ENCODE measurements around the gene SLC11A2. TPM values are rescaled to one million over a fixed set of nuclear protein-coding genes. Genes with fewer than 3 reads are reported as not detected.

SLC11A2 gene
- total and polyA plus RNA-seq, 2 experiments from 2014 or later: 19.4 to 48.9 TPM

DNA sequence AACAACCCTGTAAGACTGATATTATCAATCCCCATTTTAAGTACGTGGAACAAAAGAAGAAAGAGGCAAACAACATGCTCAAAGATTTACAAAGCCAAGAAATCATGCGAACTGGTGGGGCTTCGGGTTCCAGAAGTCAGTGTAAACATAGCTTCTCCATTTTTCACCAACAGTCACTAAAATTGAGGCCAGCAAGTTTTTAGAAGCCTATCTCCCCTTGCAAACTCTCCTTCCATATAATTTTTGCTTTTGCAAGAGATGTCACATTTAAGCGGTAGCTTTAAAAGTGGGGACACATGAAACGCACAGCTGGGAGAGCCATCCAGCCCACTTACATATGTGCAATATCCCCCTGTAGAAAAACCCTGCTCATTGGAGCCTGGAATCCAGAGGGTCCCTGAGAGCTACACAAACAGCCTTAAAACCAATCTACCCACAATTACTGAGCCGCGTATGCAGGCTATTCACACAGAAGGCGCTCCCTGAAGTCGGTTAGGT lies 797 bp downstream of the SLC11A2 start:
- Histone ChIP-seq H3K79me2 (replicated peaks; ENCODE audit: insufficient read depth) (peaks cover 52% of the 10 kb centered on the region), H3K4me3 (peak overlapping the region; percentile 58), H4K20me1 (replicated peaks; ENCODE audit: insufficient read depth) (0 out of 2 replicates have a peak, but pooled peaks cover 3% of the 10 kb centered on the region), H3F3A (replicated peaks; ENCODE audit: low read depth) (peaks cover 5% of the 10 kb centered on the region; the same call in 1 of the 2 replicates), H3K27ac (ENCODE audit: low read depth) (peak overlapping the region; percentile 94), H3K36me3 (ENCODE audit: insufficient read depth) (no peaks in the 10 kb centered on the region), H3K4me1 (ENCODE audit: insufficient read depth) (peaks cover 32% of the 10 kb centered on the region), H3K9me2 (ENCODE audit: insufficient read depth) (no peaks in the 10 kb centered on the region), H2AFZ (peak overlapping the region; percentile 48), H3K27me3 (ENCODE audit: insufficient read depth) (no peaks in the 10 kb centered on the region), H3K4me2 (peak overlapping the region; percentile 78)
- TF ChIP-seq ZNF331 (CRISPR knock-in tag; IDR thresholded peaks at IDR 0.05; ENCODE audit: low read depth) (no peak), POLR2AphosphoS5 (IDR thresholded peaks at IDR 0.05; ENCODE audit: low read depth) (no peak), NANOG (IDR thresholded peaks at IDR 0.05; ENCODE audit: borderline replicate concordance) (no peak), STAT1 (IDR thresholded peaks at IDR 0.05; ENCODE audit: unreplicated experiment) (no peak), EZH2phosphoT487 (IDR thresholded peaks at IDR 0.05; ENCODE audit: unreplicated experiment) (no peak), CREB1 (CRISPR knock-in tag; IDR thresholded peaks at IDR 0.05; ENCODE audit: low read depth) (no peak), JUNB (IDR thresholded peaks at IDR 0.05; ENCODE audit: unreplicated experiment) (no peak), ZNF114 (CRISPR knock-in tag; IDR thresholded peaks at IDR 0.05) (no peak), EZH2 (IDR thresholded peaks at IDR 0.05; ENCODE audit: low read depth, unreplicated experiment) (no peak)
- TF ChIP-seq, protein P1, sequence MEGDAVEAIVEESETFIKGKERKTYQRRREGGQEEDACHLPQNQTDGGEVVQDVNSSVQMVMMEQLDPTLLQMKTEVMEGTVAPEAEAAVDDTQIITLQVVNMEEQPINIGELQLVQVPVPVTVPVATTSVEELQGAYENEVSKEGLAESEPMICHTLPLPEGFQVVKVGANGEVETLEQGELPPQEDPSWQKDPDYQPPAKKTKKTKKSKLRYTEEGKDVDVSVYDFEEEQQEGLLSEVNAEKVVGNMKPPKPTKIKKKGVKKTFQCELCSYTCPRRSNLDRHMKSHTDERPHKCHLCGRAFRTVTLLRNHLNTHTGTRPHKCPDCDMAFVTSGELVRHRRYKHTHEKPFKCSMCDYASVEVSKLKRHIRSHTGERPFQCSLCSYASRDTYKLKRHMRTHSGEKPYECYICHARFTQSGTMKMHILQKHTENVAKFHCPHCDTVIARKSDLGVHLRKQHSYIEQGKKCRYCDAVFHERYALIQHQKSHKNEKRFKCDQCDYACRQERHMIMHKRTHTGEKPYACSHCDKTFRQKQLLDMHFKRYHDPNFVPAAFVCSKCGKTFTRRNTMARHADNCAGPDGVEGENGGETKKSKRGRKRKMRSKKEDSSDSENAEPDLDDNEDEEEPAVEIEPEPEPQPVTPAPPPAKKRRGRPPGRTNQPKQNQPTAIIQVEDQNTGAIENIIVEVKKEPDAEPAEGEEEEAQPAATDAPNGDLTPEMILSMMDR (conservative IDR thresholded peaks at IDR 0.05; ENCODE audit: low read depth in 2 of 2): no peak
- TF ChIP-seq, protein P2, sequence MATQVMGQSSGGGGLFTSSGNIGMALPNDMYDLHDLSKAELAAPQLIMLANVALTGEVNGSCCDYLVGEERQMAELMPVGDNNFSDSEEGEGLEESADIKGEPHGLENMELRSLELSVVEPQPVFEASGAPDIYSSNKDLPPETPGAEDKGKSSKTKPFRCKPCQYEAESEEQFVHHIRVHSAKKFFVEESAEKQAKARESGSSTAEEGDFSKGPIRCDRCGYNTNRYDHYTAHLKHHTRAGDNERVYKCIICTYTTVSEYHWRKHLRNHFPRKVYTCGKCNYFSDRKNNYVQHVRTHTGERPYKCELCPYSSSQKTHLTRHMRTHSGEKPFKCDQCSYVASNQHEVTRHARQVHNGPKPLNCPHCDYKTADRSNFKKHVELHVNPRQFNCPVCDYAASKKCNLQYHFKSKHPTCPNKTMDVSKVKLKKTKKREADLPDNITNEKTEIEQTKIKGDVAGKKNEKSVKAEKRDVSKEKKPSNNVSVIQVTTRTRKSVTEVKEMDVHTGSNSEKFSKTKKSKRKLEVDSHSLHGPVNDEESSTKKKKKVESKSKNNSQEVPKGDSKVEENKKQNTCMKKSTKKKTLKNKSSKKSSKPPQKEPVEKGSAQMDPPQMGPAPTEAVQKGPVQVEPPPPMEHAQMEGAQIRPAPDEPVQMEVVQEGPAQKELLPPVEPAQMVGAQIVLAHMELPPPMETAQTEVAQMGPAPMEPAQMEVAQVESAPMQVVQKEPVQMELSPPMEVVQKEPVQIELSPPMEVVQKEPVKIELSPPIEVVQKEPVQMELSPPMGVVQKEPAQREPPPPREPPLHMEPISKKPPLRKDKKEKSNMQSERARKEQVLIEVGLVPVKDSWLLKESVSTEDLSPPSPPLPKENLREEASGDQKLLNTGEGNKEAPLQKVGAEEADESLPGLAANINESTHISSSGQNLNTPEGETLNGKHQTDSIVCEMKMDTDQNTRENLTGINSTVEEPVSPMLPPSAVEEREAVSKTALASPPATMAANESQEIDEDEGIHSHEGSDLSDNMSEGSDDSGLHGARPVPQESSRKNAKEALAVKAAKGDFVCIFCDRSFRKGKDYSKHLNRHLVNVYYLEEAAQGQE (IDR thresholded peaks at IDR 0.05; ENCODE audit: unreplicated experiment): no peak
- TF ChIP-seq, protein P3, sequence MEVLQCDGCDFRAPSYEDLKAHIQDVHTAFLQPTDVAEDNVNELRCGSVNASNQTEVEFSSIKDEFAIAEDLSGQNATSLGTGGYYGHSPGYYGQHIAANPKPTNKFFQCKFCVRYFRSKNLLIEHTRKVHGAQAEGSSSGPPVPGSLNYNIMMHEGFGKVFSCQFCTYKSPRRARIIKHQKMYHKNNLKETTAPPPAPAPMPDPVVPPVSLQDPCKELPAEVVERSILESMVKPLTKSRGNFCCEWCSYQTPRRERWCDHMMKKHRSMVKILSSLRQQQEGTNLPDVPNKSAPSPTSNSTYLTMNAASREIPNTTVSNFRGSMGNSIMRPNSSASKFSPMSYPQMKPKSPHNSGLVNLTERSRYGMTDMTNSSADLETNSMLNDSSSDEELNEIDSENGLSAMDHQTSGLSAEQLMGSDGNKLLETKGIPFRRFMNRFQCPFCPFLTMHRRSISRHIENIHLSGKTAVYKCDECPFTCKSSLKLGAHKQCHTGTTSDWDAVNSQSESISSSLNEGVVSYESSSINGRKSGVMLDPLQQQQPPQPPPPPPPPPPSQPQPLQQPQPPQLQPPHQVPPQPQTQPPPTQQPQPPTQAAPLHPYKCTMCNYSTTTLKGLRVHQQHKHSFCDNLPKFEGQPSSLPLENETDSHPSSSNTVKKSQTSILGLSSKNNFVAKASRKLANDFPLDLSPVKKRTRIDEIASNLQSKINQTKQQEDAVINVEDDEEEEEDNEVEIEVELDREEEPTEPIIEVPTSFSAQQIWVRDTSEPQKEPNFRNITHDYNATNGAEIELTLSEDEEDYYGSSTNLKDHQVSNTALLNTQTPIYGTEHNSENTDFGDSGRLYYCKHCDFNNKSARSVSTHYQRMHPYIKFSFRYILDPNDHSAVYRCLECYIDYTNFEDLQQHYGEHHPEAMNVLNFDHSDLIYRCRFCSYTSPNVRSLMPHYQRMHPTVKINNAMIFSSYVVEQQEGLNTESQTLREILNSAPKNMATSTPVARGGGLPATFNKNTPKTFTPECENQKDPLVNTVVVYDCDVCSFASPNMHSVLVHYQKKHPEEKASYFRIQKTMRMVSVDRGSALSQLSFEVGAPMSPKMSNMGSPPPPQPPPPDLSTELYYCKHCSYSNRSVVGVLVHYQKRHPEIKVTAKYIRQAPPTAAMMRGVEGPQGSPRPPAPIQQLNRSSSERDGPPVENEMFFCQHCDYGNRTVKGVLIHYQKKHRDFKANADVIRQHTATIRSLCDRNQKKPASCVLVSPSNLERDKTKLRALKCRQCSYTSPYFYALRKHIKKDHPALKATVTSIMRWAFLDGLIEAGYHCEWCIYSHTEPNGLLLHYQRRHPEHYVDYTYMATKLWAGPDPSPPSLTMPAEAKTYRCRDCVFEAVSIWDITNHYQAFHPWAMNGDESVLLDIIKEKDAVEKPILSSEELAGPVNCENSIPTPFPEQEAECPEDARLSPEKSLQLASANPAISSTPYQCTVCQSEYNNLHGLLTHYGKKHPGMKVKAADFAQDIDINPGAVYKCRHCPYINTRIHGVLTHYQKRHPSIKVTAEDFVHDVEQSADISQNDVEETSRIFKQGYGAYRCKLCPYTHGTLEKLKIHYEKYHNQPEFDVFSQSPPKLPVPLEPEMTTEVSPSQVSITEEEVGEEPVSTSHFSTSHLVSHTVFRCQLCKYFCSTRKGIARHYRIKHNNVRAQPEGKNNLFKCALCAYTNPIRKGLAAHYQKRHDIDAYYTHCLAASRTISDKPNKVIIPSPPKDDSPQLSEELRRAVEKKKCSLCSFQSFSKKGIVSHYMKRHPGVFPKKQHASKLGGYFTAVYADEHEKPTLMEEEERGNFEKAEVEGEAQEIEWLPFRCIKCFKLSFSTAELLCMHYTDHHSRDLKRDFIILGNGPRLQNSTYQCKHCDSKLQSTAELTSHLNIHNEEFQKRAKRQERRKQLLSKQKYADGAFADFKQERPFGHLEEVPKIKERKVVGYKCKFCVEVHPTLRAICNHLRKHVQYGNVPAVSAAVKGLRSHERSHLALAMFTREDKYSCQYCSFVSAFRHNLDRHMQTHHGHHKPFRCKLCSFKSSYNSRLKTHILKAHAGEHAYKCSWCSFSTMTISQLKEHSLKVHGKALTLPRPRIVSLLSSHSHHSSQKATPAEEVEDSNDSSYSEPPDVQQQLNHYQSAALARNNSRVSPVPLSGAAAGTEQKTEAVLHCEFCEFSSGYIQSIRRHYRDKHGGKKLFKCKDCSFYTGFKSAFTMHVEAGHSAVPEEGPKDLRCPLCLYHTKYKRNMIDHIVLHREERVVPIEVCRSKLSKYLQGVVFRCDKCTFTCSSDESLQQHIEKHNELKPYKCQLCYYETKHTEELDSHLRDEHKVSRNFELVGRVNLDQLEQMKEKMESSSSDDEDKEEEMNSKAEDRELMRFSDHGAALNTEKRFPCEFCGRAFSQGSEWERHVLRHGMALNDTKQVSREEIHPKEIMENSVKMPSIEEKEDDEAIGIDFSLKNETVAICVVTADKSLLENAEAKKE (CRISPR knock-in tag; IDR thresholded peaks at IDR 0.05): no peak
- TF ChIP-seq, protein P4, sequence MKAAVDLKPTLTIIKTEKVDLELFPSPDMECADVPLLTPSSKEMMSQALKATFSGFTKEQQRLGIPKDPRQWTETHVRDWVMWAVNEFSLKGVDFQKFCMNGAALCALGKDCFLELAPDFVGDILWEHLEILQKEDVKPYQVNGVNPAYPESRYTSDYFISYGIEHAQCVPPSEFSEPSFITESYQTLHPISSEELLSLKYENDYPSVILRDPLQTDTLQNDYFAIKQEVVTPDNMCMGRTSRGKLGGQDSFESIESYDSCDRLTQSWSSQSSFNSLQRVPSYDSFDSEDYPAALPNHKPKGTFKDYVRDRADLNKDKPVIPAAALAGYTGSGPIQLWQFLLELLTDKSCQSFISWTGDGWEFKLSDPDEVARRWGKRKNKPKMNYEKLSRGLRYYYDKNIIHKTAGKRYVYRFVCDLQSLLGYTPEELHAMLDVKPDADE (IDR thresholded peaks at IDR 0.05): no peak
- Mint-ChIP-seq H3K9me3 (no peaks in the 10 kb centered on the region), H3K4me1 (peaks cover 36% of the 10 kb centered on the region), H3K36me3 (ENCODE audit: low read depth) (no peaks in the 10 kb centered on the region), H3K27me3 (ENCODE audit: insufficient read depth, low read depth, poor library complexity) (peaks cover 9% of the 10 kb centered on the region), H3K4me3 (peak overlapping the region; percentile 86), H3K27ac (peak overlapping the region; percentile 98)
- ATAC-seq (no peak), DNase-seq (ENCODE audit: low spot score) (no peak)

All from GM23338 (cell line).